Body of pancreas (tissue), 4 donors: Measurements from ENCODE around the gene NUP62CL.
A peak's percentile ranks its signal among the peaks of the same experiment; 100 is the strongest.

Experiments
- POLR2A ChIP-seq, 3 donors: fragments of 450-650 bp; IDR thresholded peaks; one replicate each; pipeline ENCODE4 v1.6.1; 2016; ENCODE audit warnings: antibody characterized with exemption in 3 of 3, mild to moderate bottlenecking in 2 of 3
- TF ChIP-seq, protein P1 (sequence below), 7 experiments: fragments of 450-650 bp in 4 of 7; fragments of 200-600 bp in 3 of 7; sonication (generic) in 3 of 7; IDR thresholded peaks; one replicate each; pipeline ENCODE4 v1.5.1; 2016 to 2019; ENCODE audit warnings: antibody characterized with exemption in 7 of 7

DNA sequence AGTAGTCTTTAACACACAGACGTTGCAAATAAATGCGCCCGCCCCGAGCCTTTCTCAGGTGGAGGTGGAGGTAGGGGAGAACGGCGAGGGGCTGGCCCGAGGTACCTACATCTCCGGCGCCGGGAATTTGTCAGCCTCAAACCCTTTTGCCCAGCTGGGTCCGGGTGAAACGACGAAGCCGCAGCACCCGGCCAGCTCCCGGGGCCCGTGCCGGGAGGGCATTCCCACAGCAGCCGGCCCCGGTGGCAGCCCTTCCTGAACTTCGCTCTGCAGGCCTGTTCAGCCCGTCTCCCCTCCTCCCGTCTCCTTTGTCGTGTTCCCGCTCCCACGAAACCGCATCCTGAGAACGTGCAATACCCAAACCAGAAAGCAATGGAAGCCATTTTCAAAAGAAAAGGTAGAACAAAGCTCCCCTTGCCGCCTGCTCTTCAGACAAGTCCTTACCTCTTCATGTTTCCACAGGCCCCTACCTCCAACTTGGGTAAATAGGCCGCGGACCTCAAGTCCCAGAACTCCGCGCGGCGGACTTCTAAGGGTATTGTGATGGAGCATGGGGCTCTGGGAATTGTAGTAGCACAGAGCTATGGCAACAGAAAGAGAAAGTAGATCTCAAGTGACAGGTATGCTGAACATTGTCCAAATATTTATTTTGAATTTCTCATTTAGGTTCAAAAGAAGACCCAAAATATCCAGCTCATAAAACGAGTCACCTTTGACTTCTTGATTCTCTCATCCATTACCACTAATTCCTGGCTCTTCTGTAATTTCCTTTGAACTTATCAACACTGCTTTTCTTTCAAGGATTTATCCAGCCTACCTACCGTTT lies 87.7 kb downstream of the NUP62CL start, which contains the start of gene RBM41:
- TF ChIP-seq, protein P1, sequence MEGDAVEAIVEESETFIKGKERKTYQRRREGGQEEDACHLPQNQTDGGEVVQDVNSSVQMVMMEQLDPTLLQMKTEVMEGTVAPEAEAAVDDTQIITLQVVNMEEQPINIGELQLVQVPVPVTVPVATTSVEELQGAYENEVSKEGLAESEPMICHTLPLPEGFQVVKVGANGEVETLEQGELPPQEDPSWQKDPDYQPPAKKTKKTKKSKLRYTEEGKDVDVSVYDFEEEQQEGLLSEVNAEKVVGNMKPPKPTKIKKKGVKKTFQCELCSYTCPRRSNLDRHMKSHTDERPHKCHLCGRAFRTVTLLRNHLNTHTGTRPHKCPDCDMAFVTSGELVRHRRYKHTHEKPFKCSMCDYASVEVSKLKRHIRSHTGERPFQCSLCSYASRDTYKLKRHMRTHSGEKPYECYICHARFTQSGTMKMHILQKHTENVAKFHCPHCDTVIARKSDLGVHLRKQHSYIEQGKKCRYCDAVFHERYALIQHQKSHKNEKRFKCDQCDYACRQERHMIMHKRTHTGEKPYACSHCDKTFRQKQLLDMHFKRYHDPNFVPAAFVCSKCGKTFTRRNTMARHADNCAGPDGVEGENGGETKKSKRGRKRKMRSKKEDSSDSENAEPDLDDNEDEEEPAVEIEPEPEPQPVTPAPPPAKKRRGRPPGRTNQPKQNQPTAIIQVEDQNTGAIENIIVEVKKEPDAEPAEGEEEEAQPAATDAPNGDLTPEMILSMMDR (IDR thresholded peaks at IDR 0.05) = no peak
- peak in 2 of 3 donors; percentile 36 to 50 for TF ChIP-seq POLR2A (IDR thresholded peaks at IDR 0.05)
